K562 (cell line): Measurements from ENCODE around the gene SYNCRIP. TPM values are rescaled to one million over a fixed set of nuclear protein-coding genes. Genes with fewer than 3 reads are reported as not detected.

Source experiments
- ATAC-seq: fragments of 200-7000 bp; cut with Tn5 transposase; 3 replicates; pipeline ENCODE4 v1.9.1; 2020; ENCODE audit warnings: moderate library complexity
- BruUV-seq: library from RNA; stranded (reverse); fragments of 400-500 nt; replicated peaks from 2 replicates; lab custom pipeline; 2021; lab: Mats Ljungman, UMichigan
- CTCF ChIA-PET: fragments of 300-600 bp; formaldehyde crosslinking; extraction: SDS; loops from one replicate; lab custom pipeline; 2021; ENCODE audit warnings: low intra/inter-chr PET ratio; lab: Yijun Ruan, JAX
- POLR2A ChIA-PET: fragments of 300-600, 350-650 bp; sonication (Branson Sonifier 250); formaldehyde crosslinking; extraction: SDS; loops from one replicate; lab custom pipeline; 2021; ENCODE audit warnings: antibody characterized with exemption, inconsistent platforms; lab: Yijun Ruan, JAX
- DNase-seq, 4 experiments: peaks; one replicate each; pipeline versions ENCODE4 v3.0.0 to v3.0.0-alpha.2; 2011 to 2018; ENCODE audit warnings: low spot score in 3 of 4, mixed read lengths in 3 of 4; ENCODE audit errors: extremely low read depth in 1 of 4
- FAIRE-seq: peaks from 2 replicates; lab custom pipeline; 2011; peaks lifted over from hg19 to GRCh38; lab: Jason Lieb, UNC
- H2AFZ ChIP-seq: 2 replicates; pipeline ENCODE4 v1.6.0; 2011; ENCODE audit warnings: low read depth, low read length, control low read depth, inconsistent platforms
- H3K27ac ChIP-seq: fragments of 200-600 bp; 3 replicates; pipeline ENCODE4 v1.8.0; 2011; ENCODE audit warnings: low read depth, mild to moderate bottlenecking, control low read depth, inconsistent platforms, low read length, moderate library complexity, mixed read lengths; ENCODE audit errors: extremely low read depth
- H3K27me3 ChIP-seq, 2 experiments: fragments of 300-600 bp in 1 of 2; 2 replicates in 1 of 2; 3 replicates in 1 of 2; pipeline versions ENCODE4 v1.6.0 to v1.8.0; 2011; ENCODE audit warnings: inconsistent platforms in 2 of 2, low read length in 2 of 2, mild to moderate bottlenecking in 1 of 2, mixed read lengths in 1 of 2, moderate library complexity in 1 of 2; ENCODE audit not compliant: control insufficient read depth in 2 of 2, insufficient read depth in 2 of 2
- H3K36me3 ChIP-seq: fragments of 300-600 bp; 3 replicates; pipeline ENCODE4 v1.8.0; 2011; ENCODE audit warnings: mild to moderate bottlenecking, low read length, inconsistent platforms; ENCODE audit not compliant: control insufficient read depth, insufficient read depth
- H3K4me1 ChIP-seq, 2 experiments: fragments of 200-600 bp in 1 of 2; replicated peaks in 1 of 2; 2 replicates in 1 of 2; 3 replicates in 1 of 2; pipeline versions ENCODE4 v1.5.1 to v1.8.0; 2011; ENCODE audit warnings: inconsistent platforms in 2 of 2, low read length in 2 of 2, mild to moderate bottlenecking in 1 of 2, mixed read lengths in 1 of 2, moderate library complexity in 1 of 2; ENCODE audit not compliant: control insufficient read depth in 2 of 2, insufficient read depth in 2 of 2
- H3K4me2 ChIP-seq: 2 replicates; pipeline ENCODE4 v1.6.1; 2011; ENCODE audit warnings: low read length, control low read depth, inconsistent platforms, mixed read lengths; ENCODE audit not compliant: insufficient read depth
- H3K4me3 ChIP-seq: fragments of 200-600 bp; sonication (generic), shearing (Covaris generic); 2 replicates; pipeline ENCODE4 v1.5.1; 2016; ENCODE audit warnings: control low read depth, inconsistent platforms
- H3K79me2 ChIP-seq: fragments of 200-600 bp; 3 replicates; pipeline ENCODE4 v1.8.0; 2011; ENCODE audit warnings: low read length, inconsistent platforms; ENCODE audit not compliant: control insufficient read depth, insufficient read depth
- H3K9ac ChIP-seq, 2 experiments: 2 replicates each; pipeline versions ENCODE4 v1.6.0 to v1.6.1; 2011; ENCODE audit warnings: low read depth in 2 of 2, low read length in 2 of 2, control low read depth in 1 of 2, inconsistent platforms in 1 of 2, mild to moderate bottlenecking in 1 of 2, mixed read lengths in 1 of 2; ENCODE audit not compliant: insufficient read depth in 1 of 2
- H3K9me1 ChIP-seq: one replicate; pipeline ENCODE4 v1.6.0; 2011; ENCODE audit warnings: inconsistent platforms, mild to moderate bottlenecking, low read length, moderate library complexity; ENCODE audit not compliant: control insufficient read depth, insufficient read depth
- H3K9me3 ChIP-seq: replicated peaks from 2 replicates; pipeline ENCODE4 v1.5.1; 2011; ENCODE audit warnings: low read depth, low read length, inconsistent platforms; ENCODE audit not compliant: control insufficient read depth, insufficient read depth
- H4K20me1 ChIP-seq: replicated peaks from 2 replicates; pipeline ENCODE4 v1.6.1; 2011; ENCODE audit warnings: low read length, inconsistent platforms, mixed read lengths; ENCODE audit not compliant: control insufficient read depth, insufficient read depth
- AFF1 ChIP-seq, 2 experiments: fragments of 450-650 bp; IDR thresholded peaks; 2 replicates each; pipeline ENCODE4 v1.6.1; 2018; ENCODE audit warnings: mild to moderate bottlenecking in 2 of 2, low read depth in 1 of 2; ENCODE audit not compliant: partially characterized antibody in 2 of 2
- MAZ ChIP-seq, 2 experiments: fragments of 450-650 bp in 1 of 2; sonication (generic) in 1 of 2; formaldehyde crosslinking; IDR thresholded peaks in 1 of 2; conservative IDR thresholded peaks in 1 of 2; 2 replicates each; pipeline versions ENCODE4 v1.4.0 to v1.5.0; 2020; ENCODE audit warnings: mild to moderate bottlenecking in 1 of 2, missing genetic modification reagents in 1 of 2
- RERE ChIP-seq: sonication (generic); formaldehyde crosslinking; IDR thresholded peaks from 2 replicates; pipeline ENCODE4 v1.8.0; 2023; ENCODE audit warnings: missing genetic modification reagents, mild to moderate bottlenecking, borderline replicate concordance
- WGBS: fragments of 100-300 bp; shearing (Covaris generic); methylation state at CpG from one replicate; pipeline ENCODE4 v1.1.6; 2016; ENCODE audit warnings: low coverage, mixed read lengths; ENCODE audit not compliant: insufficient coverage; ENCODE audit errors: missing lambda C conversion rate; 5-methylcytosine and 5-hydroxymethylcytosine counted together
- in situ Hi-C: fragments of 300-500 bp; cut with MboI; formaldehyde crosslinking; loops from 4 replicates; pipeline ENCODE4 v1.15.0; 2018; ENCODE audit warnings: inconsistent platforms, mixed read lengths
- intact Hi-C: fragments of 100-400 bp; cut with micrococcal nuclease; formaldehyde crosslinking; loops from 2 replicates; pipeline ENCODE4 v1.14.2; 2022
- polyA plus RNA-seq, 8 experiments: library from polyadenylated mRNA; depleted of rRNA in 4 of 8; stranded (reverse) in 5 of 8; unstranded in 3 of 8; fragments of >200 nt; fragmentation: Nextera tagmentation in 2 of 8; fragmentation: Illumina TruSeq in 1 of 8; extraction: Ambion mirVana in 2 of 8; extraction: Trizol in 1 of 8; gene quantifications; 2 replicates each; pipeline versions ENCODE4 v1.2.1 to v1.2.3, GENCODE V29; 2011 to 2014; ENCODE audit warnings: inconsistent platforms in 1 of 8, missing spikeins in 1 of 8
- total RNA-seq, 7 experiments: library from RNA; depleted of rRNA in 6 of 7; stranded (reverse); fragments of >200 nt in 6 of 7; fragmentation: Illumina TruSeq in 2 of 7; extraction: Trizol in 2 of 7; gene quantifications; 2 replicates each; pipeline versions ENCODE4 v1.2.1 to v1.2.3, GENCODE V29; 2011 to 2021; ENCODE audit warnings: low replicate concordance in 1 of 7
- TF ChIP-seq, protein P1 (sequence below): IDR thresholded peaks from 3 replicates; pipeline ENCODE4 v1.6.1; 2011; ENCODE audit warnings: borderline replicate concordance, mild to moderate bottlenecking, moderate library complexity; ENCODE audit not compliant: insufficient read length; ENCODE audit errors: extremely low read depth

The SYNCRIP gene
- total and polyA plus RNA-seq, 9 of the 15 experiments (the other 6 are each of a cell fraction or from before 2014, with no cell fraction given) = 46.5 to 295 (median 140) TPM

GRCh38 chr6:85684133-85684808, 41.6 kb upstream of the SYNCRIP start:
- H4K20me1 ChIP-seq = no peaks in the 10 kb centered on the region
- H3K27me3 ChIP-seq = no peaks in the 10 kb centered on the region
- H3K4me3 ChIP-seq = no peak overlapping the region
- H3K36me3 ChIP-seq = no peaks in the 10 kb centered on the region
- H3K9me1 ChIP-seq = no peaks in the 10 kb centered on the region
- no peak for ATAC-seq
- H3K4me2 ChIP-seq = no peak overlapping the region
- ChIA-PET POLR2A (no interaction called here), CTCF (no interaction called here)
- no peak for FAIRE-seq
- 26% methylated on average over 2 of the region's 2 CpGs for WGBS
- peaks cover 22% of the 10 kb centered on the region for H3K79me2 ChIP-seq
- H3K9ac ChIP-seq = no peak overlapping the region
- H3K4me1 ChIP-seq = no peaks in the 10 kb centered on the region; a peak in 3 of 5 replicates
- DNase-seq = no peak
- in situ Hi-C loops (no loop called here), intact Hi-C loops (no loop called here)
- no peak overlapping the region for H2AFZ ChIP-seq
- no peak overlapping the region for H3K27ac ChIP-seq
- H3K9me3 ChIP-seq = no peaks in the 10 kb centered on the region
- BruUV-seq = no TSS peak
- TF ChIP-seq MAZ (CRISPR knock-in tag; conservative IDR thresholded peaks at IDR 0.05 in 1 of 2, IDR thresholded peaks at IDR 0.05 in 1 of 2) (no peak), RERE (CRISPR knock-in tag) (no peak), AFF1 (IDR thresholded peaks at IDR 0.05; ENCODE audit: low read depth in 1 of 2, partially characterized antibody in 2 of 2) (no peak)
- TF ChIP-seq, protein P1, sequence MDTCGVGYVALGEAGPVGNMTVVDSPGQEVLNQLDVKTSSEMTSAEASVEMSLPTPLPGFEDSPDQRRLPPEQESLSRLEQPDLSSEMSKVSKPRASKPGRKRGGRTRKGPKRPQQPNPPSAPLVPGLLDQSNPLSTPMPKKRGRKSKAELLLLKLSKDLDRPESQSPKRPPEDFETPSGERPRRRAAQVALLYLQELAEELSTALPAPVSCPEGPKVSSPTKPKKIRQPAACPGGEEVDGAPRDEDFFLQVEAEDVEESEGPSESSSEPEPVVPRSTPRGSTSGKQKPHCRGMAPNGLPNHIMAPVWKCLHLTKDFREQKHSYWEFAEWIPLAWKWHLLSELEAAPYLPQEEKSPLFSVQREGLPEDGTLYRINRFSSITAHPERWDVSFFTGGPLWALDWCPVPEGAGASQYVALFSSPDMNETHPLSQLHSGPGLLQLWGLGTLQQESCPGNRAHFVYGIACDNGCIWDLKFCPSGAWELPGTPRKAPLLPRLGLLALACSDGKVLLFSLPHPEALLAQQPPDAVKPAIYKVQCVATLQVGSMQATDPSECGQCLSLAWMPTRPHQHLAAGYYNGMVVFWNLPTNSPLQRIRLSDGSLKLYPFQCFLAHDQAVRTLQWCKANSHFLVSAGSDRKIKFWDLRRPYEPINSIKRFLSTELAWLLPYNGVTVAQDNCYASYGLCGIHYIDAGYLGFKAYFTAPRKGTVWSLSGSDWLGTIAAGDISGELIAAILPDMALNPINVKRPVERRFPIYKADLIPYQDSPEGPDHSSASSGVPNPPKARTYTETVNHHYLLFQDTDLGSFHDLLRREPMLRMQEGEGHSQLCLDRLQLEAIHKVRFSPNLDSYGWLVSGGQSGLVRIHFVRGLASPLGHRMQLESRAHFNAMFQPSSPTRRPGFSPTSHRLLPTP = no peak
